ENCODE results near the gene ZNF701.
"Not testable (repeated sequence)": the region's sequence is repeated elsewhere in the genome, so short reads cannot be mapped to it uniquely, and the experiment has no call there.

Gene ZNF701

DNA sequence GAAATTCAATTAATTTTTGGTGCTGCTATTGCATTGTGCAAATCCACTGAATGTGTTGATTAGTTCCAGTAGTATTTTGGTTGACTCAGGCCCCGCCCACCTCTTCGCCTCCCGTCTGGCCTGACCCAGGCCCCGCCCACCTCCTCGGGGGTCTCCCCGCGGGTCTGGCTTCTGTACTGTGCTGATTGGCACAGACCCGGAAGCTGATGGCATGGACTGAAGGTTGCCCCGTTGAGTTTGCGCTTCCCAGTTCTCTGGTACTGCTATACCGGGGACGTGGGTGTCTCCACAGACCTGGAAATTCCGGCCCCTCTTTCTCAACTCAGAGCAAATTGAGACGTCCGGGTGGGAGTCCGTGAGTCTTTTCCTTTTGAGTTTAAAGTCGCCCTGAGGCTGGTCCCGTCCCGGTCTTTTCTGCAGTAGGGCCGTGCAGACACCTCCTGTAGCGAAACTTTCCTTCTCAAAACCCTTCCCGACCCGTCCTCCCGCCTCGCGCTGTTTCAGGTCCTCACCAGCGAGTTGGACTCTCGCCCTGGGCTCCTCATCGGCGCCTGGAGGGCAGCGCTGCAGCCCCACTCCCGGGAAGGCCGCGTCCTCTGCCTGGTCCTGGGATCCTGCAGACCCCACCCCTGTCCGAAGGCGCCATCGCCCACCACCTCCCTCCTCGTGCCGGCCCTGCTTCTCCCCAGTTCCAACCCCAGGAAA, 14.8 kb downstream of the ZNF701 start:
- no peak overlapping the region for H3K9ac ChIP-seq (ENCODE audit: insufficient read length, low read depth)
- no peaks in the 10 kb centered on the region for H3K4me1 ChIP-seq (ENCODE audit: insufficient read depth, insufficient read length)
- no peak overlapping the region for H3K4me3 ChIP-seq (ENCODE audit: insufficient read length, low read depth)
- peaks cover 16% of the 10 kb centered on the region for H3K9me3 ChIP-seq (ENCODE audit: insufficient read depth, low read length)
- H3K36me3 ChIP-seq (ENCODE audit: insufficient read depth, insufficient read length, low read length): peaks cover 56% of the 10 kb centered on the region
- DNase-seq (ENCODE audit: low read depth, low spot score): no peak
- no peaks in the 10 kb centered on the region for H3K27me3 ChIP-seq (ENCODE audit: insufficient read depth, insufficient read length)
- TF ChIP-seq ZNF274 (IDR thresholded peaks at IDR 0.05; ENCODE audit: low read depth, low read length) (no peak), YY1 (IDR thresholded peaks at IDR 0.05; ENCODE audit: insufficient read depth, insufficient read length) (no peak), SUZ12 (IDR thresholded peaks at IDR 0.05; ENCODE audit: extremely low read depth, insufficient read depth, insufficient read length) (no peak)

- Histone ChIP-seq H3K27me3 (ENCODE audit: insufficient read depth, insufficient read length) (no peaks in the 10 kb centered on the region), H3K9me3 (ENCODE audit: insufficient read depth, low read length) (peaks cover 16% of the 10 kb centered on the region), H3K4me1 (ENCODE audit: insufficient read depth, insufficient read length) (no peaks in the 10 kb centered on the region), H3K4me3 (ENCODE audit: insufficient read length, low read depth) (no peak overlapping the region), H3K36me3 (ENCODE audit: insufficient read depth, insufficient read length, low read length) (peaks cover 53% of the 10 kb centered on the region), H3K9ac (ENCODE audit: insufficient read length, low read depth) (no peak overlapping the region)
- no peak for DNase-seq (ENCODE audit: low read depth, low spot score)
- TF ChIP-seq SUZ12 (IDR thresholded peaks at IDR 0.05; ENCODE audit: extremely low read depth, insufficient read depth, insufficient read length): no peak
- TF ChIP-seq YY1 (IDR thresholded peaks at IDR 0.05; ENCODE audit: insufficient read depth, insufficient read length): no peak
- TF ChIP-seq ZNF274 (IDR thresholded peaks at IDR 0.05; ENCODE audit: low read depth, low read length): no peak
Measured at GRCh38 chr19:52585604-52586003, 15.5 kb downstream of the ZNF701 start.

DNA sequence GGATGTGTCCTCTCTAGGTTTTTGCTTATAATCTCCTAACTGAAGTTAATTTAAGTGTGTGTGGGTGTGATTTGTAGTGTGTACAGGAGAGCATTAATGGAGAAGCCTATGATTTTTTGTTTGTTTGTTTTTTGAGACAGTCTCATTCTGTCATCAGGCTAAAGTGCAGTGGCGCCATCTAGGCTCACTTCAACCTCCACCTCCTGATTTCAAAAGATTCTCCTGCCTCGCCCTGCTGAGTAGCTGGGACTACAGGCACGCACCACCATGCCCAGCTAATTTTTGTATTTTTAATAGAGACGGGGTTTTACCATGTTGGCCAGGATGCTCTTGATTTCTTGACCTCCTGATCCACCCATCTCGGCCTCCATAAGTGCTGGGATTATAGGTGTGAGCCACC, 20.6 kb downstream of the ZNF701 start:
- DNase-seq (ENCODE audit: low read depth, low spot score): peak; percentile 13
- Histone ChIP-seq H3K36me3 (ENCODE audit: insufficient read depth, insufficient read length, low read length) (peaks cover 31% of the 10 kb centered on the region), H3K9me3 (ENCODE audit: insufficient read depth, low read length) (peaks cover 6% of the 10 kb centered on the region; the same call in 1 of the 2 replicates), H3K4me1 (ENCODE audit: insufficient read depth, insufficient read length) (no peaks in the 10 kb centered on the region), H3K4me3 (ENCODE audit: insufficient read length, low read depth) (no peak overlapping the region), H3K9ac (ENCODE audit: insufficient read length, low read depth) (no peak overlapping the region), H3K27me3 (ENCODE audit: insufficient read depth, insufficient read length) (no peaks in the 10 kb centered on the region)
- TF ChIP-seq YY1 (IDR thresholded peaks at IDR 0.05; ENCODE audit: insufficient read depth, insufficient read length): no peak
- TF ChIP-seq SUZ12 (IDR thresholded peaks at IDR 0.05; ENCODE audit: extremely low read depth, insufficient read depth, insufficient read length): no peak
- TF ChIP-seq ZNF274 (IDR thresholded peaks at IDR 0.05; ENCODE audit: low read depth, low read length): no peak

DNA sequence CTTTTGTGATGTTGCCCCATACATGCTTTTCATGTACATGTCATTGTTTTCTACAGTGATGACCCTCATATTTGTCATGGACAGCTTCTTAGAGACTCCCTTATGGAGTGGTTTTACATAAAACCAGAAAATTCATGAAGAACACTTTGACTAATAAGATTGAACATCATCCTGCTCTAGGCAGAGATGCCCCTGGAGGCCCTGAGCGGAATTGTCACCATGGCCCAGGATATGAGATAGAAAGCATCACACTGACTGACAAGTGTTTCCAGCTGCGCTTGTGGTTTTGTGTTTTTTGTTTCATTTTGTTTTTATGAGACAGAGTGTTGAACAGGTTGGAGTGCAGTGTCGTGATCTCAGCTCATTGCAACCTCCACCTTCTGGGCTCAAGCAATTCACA, 22.2 kb downstream of the ZNF701 start:
- no peaks in the 10 kb centered on the region for H3K4me1 ChIP-seq (ENCODE audit: insufficient read depth, insufficient read length)
- no peaks in the 10 kb centered on the region for H3K27me3 ChIP-seq (ENCODE audit: insufficient read depth, insufficient read length)
- peaks cover 35% of the 10 kb centered on the region for H3K36me3 ChIP-seq (ENCODE audit: insufficient read depth, insufficient read length, low read length)
- H3K9ac ChIP-seq (ENCODE audit: insufficient read length, low read depth): no peak overlapping the region
- H3K4me3 ChIP-seq (ENCODE audit: insufficient read length, low read depth): no peak overlapping the region
- H3K9me3 ChIP-seq (ENCODE audit: insufficient read depth, low read length): peaks cover 13% of the 10 kb centered on the region
- TF ChIP-seq ZNF274 (IDR thresholded peaks at IDR 0.05; ENCODE audit: low read depth, low read length) (no peak), SUZ12 (IDR thresholded peaks at IDR 0.05; ENCODE audit: extremely low read depth, insufficient read depth, insufficient read length) (no peak), YY1 (IDR thresholded peaks at IDR 0.05; ENCODE audit: insufficient read depth, insufficient read length) (no peak)
- DNase-seq (ENCODE audit: low read depth, low spot score): no peak

GRCh38 chr19:52593441-52593840, 23.4 kb downstream of the ZNF701 start:
- peaks cover 14% of the 10 kb centered on the region for H3K9me3 ChIP-seq (ENCODE audit: insufficient read depth, low read length)
- not testable (repeated sequence) for H3K27me3 ChIP-seq (ENCODE audit: insufficient read depth, insufficient read length); H3K4me3 ChIP-seq (ENCODE audit: insufficient read length, low read depth); H3K9ac ChIP-seq (ENCODE audit: insufficient read length, low read depth); H3K4me1 ChIP-seq (ENCODE audit: insufficient read depth, insufficient read length); DNase-seq (ENCODE audit: low read depth, low spot score)
- peaks cover 33% of the 10 kb centered on the region for H3K36me3 ChIP-seq (ENCODE audit: insufficient read depth, insufficient read length, low read length)

DNA sequence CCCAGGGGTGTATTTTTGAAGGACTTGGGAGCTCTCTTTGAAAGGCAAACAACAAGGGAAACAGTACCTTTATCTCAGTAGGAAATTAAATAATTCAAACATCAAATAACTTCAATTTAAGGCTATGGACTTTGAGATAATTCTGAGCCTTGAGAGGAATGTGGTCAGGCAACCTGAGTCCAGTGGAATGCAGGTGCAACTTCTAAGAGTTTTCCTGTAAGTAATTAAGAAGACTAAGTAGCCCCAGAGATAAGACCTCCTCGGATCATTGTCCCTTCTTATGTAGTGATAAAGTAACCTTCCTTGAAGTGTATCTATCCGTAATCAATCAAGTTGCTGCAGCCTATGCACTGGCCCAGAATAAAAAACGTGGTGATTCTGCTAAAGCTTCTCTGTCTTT, 29.2 kb downstream of the ZNF701 start:
- Histone ChIP-seq H3K27me3 (ENCODE audit: insufficient read depth, insufficient read length) (no peaks in the 10 kb centered on the region), H3K9me3 (ENCODE audit: insufficient read depth, low read length) (peaks cover 8% of the 10 kb centered on the region), H3K9ac (ENCODE audit: insufficient read length, low read depth) (no peak overlapping the region), H3K4me3 (ENCODE audit: insufficient read length, low read depth) (no peak overlapping the region), H3K36me3 (ENCODE audit: insufficient read depth, insufficient read length, low read length) (peaks cover 32% of the 10 kb centered on the region), H3K4me1 (ENCODE audit: insufficient read depth, insufficient read length) (no peaks in the 10 kb centered on the region)
- no peak for TF ChIP-seq SUZ12 (IDR thresholded peaks at IDR 0.05; ENCODE audit: extremely low read depth, insufficient read depth, insufficient read length)
- TF ChIP-seq YY1 (IDR thresholded peaks at IDR 0.05; ENCODE audit: insufficient read depth, insufficient read length): no peak
- TF ChIP-seq ZNF274 (IDR thresholded peaks at IDR 0.05; ENCODE audit: low read depth, low read length): no peak
- DNase-seq (ENCODE audit: low read depth, low spot score): no peak

GRCh38 chr19:52600639-52601024, 30.5 kb downstream of the ZNF701 start:
- Histone ChIP-seq H3K9me3 (ENCODE audit: insufficient read depth, low read length) (peaks cover 8% of the 10 kb centered on the region), H3K4me3 (ENCODE audit: insufficient read length, low read depth) (peak overlapping the region; percentile 21), H3K4me1 (ENCODE audit: insufficient read depth, insufficient read length) (no peaks in the 10 kb centered on the region), H3K36me3 (ENCODE audit: insufficient read depth, insufficient read length, low read length) (peaks cover 40% of the 10 kb centered on the region), H3K9ac (ENCODE audit: insufficient read length, low read depth) (peak overlapping the region; percentile 56), H3K27me3 (ENCODE audit: insufficient read depth, insufficient read length) (no peaks in the 10 kb centered on the region)
- peak; percentile 3 for DNase-seq (ENCODE audit: low read depth, low spot score)
- no peak for TF ChIP-seq ZNF274 (IDR thresholded peaks at IDR 0.05; ENCODE audit: low read depth, low read length)
- TF ChIP-seq SUZ12 (IDR thresholded peaks at IDR 0.05; ENCODE audit: extremely low read depth, insufficient read depth, insufficient read length): no peak
- no peak for TF ChIP-seq YY1 (IDR thresholded peaks at IDR 0.05; ENCODE audit: insufficient read depth, insufficient read length)
